Subcutaneous adipose tissue (tissue), 4 donors: Measurements from ENCODE around the gene GBX1. TPM values are rescaled to one million over a fixed set of nuclear protein-coding genes. Genes with fewer than 3 reads are reported as not detected.

Experiments
- CTCF ChIP-seq: fragments of 450-650 bp; IDR thresholded peaks from one replicate; pipeline ENCODE4 v1.5.1; 2016; ENCODE audit warnings: low read depth, mild to moderate bottlenecking, control low read depth, antibody characterized with exemption, moderate library complexity
- total RNA-seq, 4 donors: library from RNA; depleted of rRNA; stranded (reverse); fragments of >200 nt; gene quantifications; one replicate each; pipeline ENCODE4 v1.1.0, GENCODE V29; 2016

The GBX1 gene
- total RNA-seq, 4 donors from 2014 or later = not detected

DNA sequence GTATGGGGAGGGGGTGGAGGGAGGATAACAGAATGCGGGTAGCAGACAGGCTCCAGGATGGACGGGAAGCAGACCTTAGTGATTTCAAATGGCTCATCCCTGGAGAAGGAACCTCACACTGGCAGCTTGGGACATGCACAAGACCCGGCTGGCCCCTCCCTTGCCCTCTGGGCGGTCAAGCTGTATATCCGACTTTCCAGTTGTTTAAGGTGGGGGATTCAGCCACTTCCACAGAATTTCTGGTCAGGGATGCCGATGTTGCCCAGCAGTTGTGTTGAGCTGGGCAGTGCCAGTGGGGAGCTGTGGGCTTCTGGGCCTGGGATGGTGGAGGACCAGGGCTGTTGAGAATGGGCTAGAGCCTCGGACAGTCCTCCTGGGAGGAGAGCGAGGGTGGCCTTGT lies 38.8 kb downstream of the GBX1 start:
- TF ChIP-seq CTCF = no peak

DNA sequence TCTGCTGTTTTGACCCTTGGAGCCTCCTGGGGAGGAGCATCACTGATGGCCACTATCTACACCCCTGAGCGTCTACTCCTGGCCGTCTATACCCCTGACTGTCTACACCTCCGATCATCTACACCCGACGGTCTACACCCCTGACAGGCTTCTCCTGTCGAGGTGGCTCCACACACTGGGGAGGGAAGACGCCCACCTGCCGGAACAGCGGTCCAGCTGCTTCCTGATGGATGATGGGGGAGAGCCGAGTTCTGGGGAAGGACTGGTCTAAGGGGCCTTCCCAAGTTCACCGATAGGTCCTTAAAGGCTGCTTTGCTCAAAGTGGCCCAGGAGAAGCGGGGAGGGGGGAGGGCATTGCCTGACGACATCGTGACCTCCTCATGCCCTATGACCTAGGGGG lies 39.4 kb downstream of the GBX1 start:
- TF ChIP-seq CTCF = no peak

DNA sequence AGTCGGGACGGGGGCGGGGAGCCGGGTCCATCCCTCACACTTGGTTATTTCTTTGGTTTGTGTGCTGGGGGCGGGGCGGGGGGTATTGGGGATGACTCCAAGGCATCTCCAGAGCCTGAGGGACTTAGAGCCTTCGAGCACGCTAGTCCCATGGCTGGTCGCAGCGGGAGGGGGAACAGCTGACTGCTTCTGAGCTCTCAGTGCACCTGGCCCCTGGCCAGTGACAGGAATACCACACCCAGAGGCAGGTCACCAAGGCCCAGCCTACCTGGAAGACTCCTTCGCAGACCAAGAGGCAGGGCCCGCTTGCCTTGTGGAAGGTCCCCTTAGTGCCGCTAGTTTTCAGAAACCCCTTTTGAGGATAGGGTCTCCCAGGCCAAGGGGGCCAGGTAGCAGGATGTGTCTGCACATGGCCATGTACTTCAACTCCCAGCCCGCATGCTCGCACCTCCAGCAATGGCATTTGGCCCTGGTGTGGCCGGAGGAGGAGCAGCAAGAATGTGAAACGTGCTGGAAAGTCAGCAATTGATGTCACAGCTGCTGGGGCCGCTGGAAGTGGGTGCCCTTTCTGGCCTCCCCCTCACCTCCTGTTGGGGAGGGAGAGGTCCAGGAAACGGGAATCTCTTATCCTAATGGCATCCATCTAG lies 40.9 kb downstream of the GBX1 start:
- TF ChIP-seq CTCF = no peak

DNA sequence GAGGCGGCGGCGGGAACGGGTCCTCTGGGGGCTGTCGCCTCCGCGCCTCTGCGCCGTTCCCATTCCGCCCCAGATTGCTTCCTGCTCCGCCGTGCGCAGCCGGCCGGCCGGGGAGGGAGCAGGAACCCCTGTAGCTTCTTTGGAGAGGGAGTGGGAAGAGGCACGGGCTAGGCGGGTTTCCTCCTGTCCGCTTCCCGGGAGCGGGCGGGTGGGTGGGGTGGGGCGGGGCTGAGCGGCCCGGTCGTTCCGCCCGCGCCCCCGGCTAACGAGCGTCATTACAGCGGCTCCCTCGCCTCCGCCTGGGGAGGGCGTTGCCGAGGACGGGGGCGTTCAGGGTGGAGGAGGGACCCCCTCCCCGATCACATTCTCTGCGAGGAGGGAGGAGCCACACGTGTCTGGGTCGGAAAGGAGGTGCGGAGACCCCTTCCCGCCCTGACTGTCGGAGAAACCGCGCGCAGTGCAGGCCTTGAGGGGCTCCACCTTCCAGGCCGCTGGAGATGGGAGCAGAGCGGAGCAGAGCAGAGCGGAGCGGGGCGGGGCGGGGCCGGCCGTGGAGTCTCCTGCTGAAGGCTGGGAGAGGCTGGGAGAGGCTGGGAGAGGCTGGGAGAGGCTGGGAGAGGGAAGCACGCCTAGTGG lies 41.5 kb downstream of the GBX1 start:
- no peak for TF ChIP-seq CTCF

DNA sequence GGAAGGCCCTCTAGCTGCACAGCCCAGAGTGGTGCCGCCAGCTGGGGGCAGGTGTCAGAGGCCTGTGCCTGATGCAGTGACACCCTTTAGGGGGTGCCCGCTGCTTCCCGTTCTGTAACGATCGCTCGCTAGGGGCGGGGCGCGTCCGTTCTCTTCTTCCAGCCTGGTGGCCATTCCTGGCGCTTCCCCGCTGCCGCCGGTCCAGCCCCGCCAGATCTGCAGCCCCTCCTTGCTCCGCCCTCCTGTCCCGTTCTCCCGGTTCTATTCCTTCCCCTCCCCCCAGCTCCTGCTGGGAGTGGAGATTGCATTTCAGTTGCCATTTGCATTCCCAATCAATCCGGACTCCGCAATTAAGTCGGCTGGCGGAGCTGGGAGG lies 42.0 kb downstream of the GBX1 start:
- no peak for TF ChIP-seq CTCF

GRCh38 chr7:151124899-151125399 lies 42.5 kb downstream of the GBX1 start:
- no peak for TF ChIP-seq CTCF

GRCh38 chr7:151124481-151124880 lies 43.0 kb downstream of the GBX1 start:
- no peak for TF ChIP-seq CTCF
